Heart left ventricle (tissue), 16 donors: Measurements from ENCODE around the gene ZMYND12. TPM values are rescaled to one million over a fixed set of nuclear protein-coding genes. Genes with fewer than 3 reads are reported as not detected.

Source experiments
- ATAC-seq, 4 donors: fragments of 200-7000 bp; cut with Tn5 transposase; one replicate each; pipeline ENCODE4 v1.9.1; 2020 to 2022; ENCODE audit warnings: moderate library complexity in 4 of 4, mild to moderate bottlenecking in 3 of 4, moderate number of reproducible peaks in 1 of 4
- DNase-seq, 5 donors: peaks; one replicate each; pipeline ENCODE4 v3.0.0-alpha.2; 2020
- H3K27ac ChIP-seq, 12 donors: fragments of 200-600 bp; sonication (generic) in 4 of 12; one replicate each; pipeline versions ENCODE4 v1.5.0 to v1.8.0; 2016 to 2022; ENCODE audit warnings: mild to moderate bottlenecking in 2 of 12
- H3K27me3 ChIP-seq, 9 donors: fragments of 200-600 bp; sonication (generic) in 2 of 9; one replicate each; pipeline versions ENCODE4 v1.5.1 to v1.8.0; 2016 to 2022; ENCODE audit warnings: mild to moderate bottlenecking in 3 of 9
- H3K36me3 ChIP-seq, 9 donors: fragments of 200-600 bp; sonication (generic) in 2 of 9; one replicate each; pipeline versions ENCODE4 v1.5.0 to v1.8.0; 2018 to 2022; ENCODE audit warnings: mild to moderate bottlenecking in 2 of 9
- H3K4me1 ChIP-seq, 12 donors: fragments of 200-600 bp; sonication (generic) in 4 of 12; one replicate each; pipeline versions ENCODE4 v1.5.0 to v1.8.0; 2016 to 2022; ENCODE audit warnings: mild to moderate bottlenecking in 3 of 12
- H3K4me3 ChIP-seq, 12 donors: fragments of 200-600 bp; sonication (generic) in 4 of 12; one replicate each; pipeline versions ENCODE4 v1.5.0 to v1.8.0; 2017 to 2022; ENCODE audit warnings: mild to moderate bottlenecking in 9 of 12, moderate library complexity in 4 of 12
- H3K9me3 ChIP-seq, 12 donors: fragments of 200-600 bp; sonication (generic) in 4 of 12; one replicate each; pipeline versions ENCODE4 v1.5.0 to v1.8.0; 2016 to 2022; ENCODE audit warnings: mild to moderate bottlenecking in 1 of 12
- CTCF ChIP-seq, 12 donors: fragments of 200-600 bp; sonication (generic) in 4 of 12; IDR thresholded peaks; one replicate each; pipeline versions ENCODE4 v1.5.0 to v1.8.0; 2018 to 2022; ENCODE audit warnings: antibody characterized with exemption in 12 of 12, mild to moderate bottlenecking in 5 of 12
- POLR2A ChIP-seq, 2 donors: fragments of 450-650 bp; IDR thresholded peaks; one replicate each; pipeline ENCODE4 v1.6.1; 2017; ENCODE audit warnings: antibody characterized with exemption in 2 of 2, mild to moderate bottlenecking in 2 of 2, moderate library complexity in 2 of 2
- WGBS, 4 donors: extraction: QIAGEN DNeasy Blood & Tissue Kit in 2 of 4; methylation state at CpG; one replicate each; pipeline versions ENCODE4 v1.1.5 to v1.1.7; 2013 to 2018; 5-methylcytosine and 5-hydroxymethylcytosine counted together
- intact Hi-C, 10 donors: fragments of 100-400 bp; cut with DNase I; formaldehyde crosslinking; loops; one replicate each; pipeline versions ENCODE4 v1.11.1 to v1.14.2; 2022
- polyA plus RNA-seq, 2 donors: library from polyadenylated mRNA; stranded (reverse); fragments of 200-250 nt; gene quantifications; one replicate each; pipeline ENCODE4 v1.2.3, GENCODE V29; 2013
- total RNA-seq, 9 donors: library from RNA; depleted of rRNA in 2 of 9; stranded (reverse); fragments of >200 nt in 2 of 9; fragmentation: NEBNext Ultra II Directional in 3 of 9; extraction: Animal tissue kit (Norgen Biotek cat#: 25700) in 3 of 9; gene quantifications; one replicate each; pipeline versions ENCODE4 v1.1.0 to v1.2.4, GENCODE V29; 2016 to 2023
- donor health status: ischemic (EF 13 %, LVEDD 7.1; RV severe dilation, severe dysfunction).
- donor health status: healthy with polysubstance abuse.
- donor health status: DM: no; HTN: yes; CAD: no.
- donor health status: DM: no; HTN: no; CAD: no.
- donor health status: ischemic (EF 25% LVEDD 6.9; RV normal size, moderate dysfunction).
- donor health status: ischemic (EF 25% LVEDD 5.7; RV mildly dilated, moderate dysfunction).
- donor health status: healthy.
- donor health status: DM: yes; HTN: yes; CAD: no.
- donor health status: ischemic (EF 35%, LVEDD 5.7; RV mildly dilated, moderate dysfunction).
- donor health status: nonischemic (EF 11% LVEDD 7.7; RV severe dilation, severe dysfunction).
- donor health status: DM: yes; HTN: yes; CAD: no.
- donor health status: PGD.
- donor health status: ischemic (EF 29% LVEDD 5.4; RV normal size, mild dysfunction).
- donor health status: nonischemic (EF 23%, LVEDD 6.1; RV moderate dilation, normal function).

The ZMYND12 gene
- total and polyA plus RNA-seq, 11 donors: 0.47 to 3.5 (median 1.9) TPM

- peaks cover 0 to 41% (median 36%) of the 10 kb centered on the region in 9 donors for H3K36me3 ChIP-seq
- H3K27me3 ChIP-seq: no peaks in the 10 kb centered on the region
- H3K9me3 ChIP-seq: no peaks in the 10 kb centered on the region
- DNase-seq (peak in 4 of 5 donors; percentile 44 to 71 (median 50)), ATAC-seq (peak in 3 of 4 donors; percentile 42 to 72 (median 72))
- H3K4me1 ChIP-seq: peaks cover 0 to 25% (median 15%) of the 10 kb centered on the region in 12 donors
- TF ChIP-seq CTCF (IDR thresholded peaks at IDR 0.05): no peak
- peak overlapping the region; percentile 63 to 100 (median 84) for H3K4me3 ChIP-seq
- WGBS, 4 donors: 1 to 7% (median 3%) methylated on average over 4 to 23 of the region's 23 CpGs
- H3K27ac ChIP-seq: peak overlapping the region; percentile 83 to 99 (median 90)
- intact Hi-C loops: loop anchor here in 6 of 10 donors (2.0 to 10.0 kb wide), 6 partner anchors 112 to 298 kb away; partner anchors contain the start of gene FOXJ3 (in 4 of the 6)
These were observed 900 bp upstream of the ZMYND12 start for GRCh38 chr1:42456754-42457089.

- intact Hi-C loops: loop anchor here in 3 of 10 donors (10.0 kb wide), 3 partner anchors 110 to 300 kb away; no protein-coding TSS in a partner anchor
- TF ChIP-seq POLR2A (IDR thresholded peaks at IDR 0.05) (no peak), CTCF (IDR thresholded peaks at IDR 0.05) (no peak)
These were observed 1.4 kb downstream of the ZMYND12 start for GRCh38 chr1:42454403-42454802.

GRCh38 chr1:42453386-42453785 is 2.4 kb downstream of the ZMYND12 start:
- peaks cover 0 to 25% (median 15%) of the 10 kb centered on the region in 12 donors for H3K4me1 ChIP-seq
- no peak overlapping the region for H3K27ac ChIP-seq
- no peaks in the 10 kb centered on the region for H3K27me3 ChIP-seq
- H3K9me3 ChIP-seq: no peaks in the 10 kb centered on the region
- no peak overlapping the region for H3K4me3 ChIP-seq
- DNase-seq (no peak), ATAC-seq (no peak)
- peaks cover 0 to 10% (median 6%) of the 10 kb centered on the region in 9 donors for H3K36me3 ChIP-seq
- intact Hi-C loops: loop anchor here in 3 of 10 donors (10.0 kb wide), 3 partner anchors 109 to 301 kb away; no protein-coding TSS in a partner anchor
- 83 to 88% (median 87%) methylated on average over 4 of the region's 4 CpGs for WGBS, 4 donors
- TF ChIP-seq POLR2A (IDR thresholded peaks at IDR 0.05) (no peak), CTCF (IDR thresholded peaks at IDR 0.05) (no peak)

More at GRCh38 chr1:42454403-42454802, 1.4 kb downstream of the ZMYND12 start:
- no peaks in the 10 kb centered on the region for H3K9me3 ChIP-seq
- ATAC-seq: no peak
- H3K36me3 ChIP-seq: peaks cover 0 to 21% (median 16%) of the 10 kb centered on the region in 9 donors
- 92 to 97% (median 96%) methylated on average over 5 of the region's 5 CpGs for WGBS, 4 donors
- no peaks in the 10 kb centered on the region for H3K27me3 ChIP-seq
- H3K27ac ChIP-seq: no peak overlapping the region
- no peak for DNase-seq
- no peak overlapping the region for H3K4me3 ChIP-seq
- peaks cover 0 to 25% (median 15%) of the 10 kb centered on the region in 12 donors for H3K4me1 ChIP-seq

- 73 to 93% (median 92%) methylated on average over 1 of the region's 1 CpG for WGBS, 4 donors
- Histone ChIP-seq H3K4me3 (no peak overlapping the region), H3K27ac (no peak overlapping the region), H3K4me1 (peaks cover 0 to under 1% (median 0%) of the 10 kb centered on the region in 12 donors), H3K9me3 (no peaks in the 10 kb centered on the region), H3K36me3 (no peaks in the 10 kb centered on the region), H3K27me3 (no peaks in the 10 kb centered on the region)
- ATAC-seq: no peak
- intact Hi-C loops: loop anchor here in 3 of 10 donors (10.0 kb wide), 3 partner anchors 105 to 305 kb away; no protein-coding TSS in a partner anchor
- no peak for TF ChIP-seq POLR2A (IDR thresholded peaks at IDR 0.05)
- TF ChIP-seq CTCF (IDR thresholded peaks at IDR 0.05): no peak
- DNase-seq: no peak
These were observed 5.8 kb downstream of the ZMYND12 start for GRCh38 chr1:42450061-42450460.
